Measurements from ENCODE around the gene NFYC. TPM values are rescaled to one million over a fixed set of nuclear protein-coding genes. Genes with fewer than 3 reads are reported as not detected.
"Not testable (repeated sequence)": the region's sequence is repeated elsewhere in the genome, so short reads cannot be mapped to it uniquely, and the experiment has no call there.

Gene NFYC
- total RNA-seq, 1 experiment from 2014 or later: 65.5 TPM

GRCh38 chr1:40723196-40723955 is 31.9 kb downstream of the NFYC start:
- no TSS peak for BruUV-seq (replicated peaks)
- no peaks in the 10 kb centered on the region for H3K36me3 Mint-ChIP-seq (ENCODE audit: insufficient read depth, unreplicated experiment)
- H3K4me1 Mint-ChIP-seq (ENCODE audit: low read depth, unreplicated experiment): peaks cover 11% of the 10 kb centered on the region
- intact Hi-C loops (cut with micrococcal nuclease; ENCODE audit: unreplicated experiment): no loop called here
- no peak for DNase-seq
- H3K27me3 Mint-ChIP-seq (ENCODE audit: unreplicated experiment): no peaks in the 10 kb centered on the region
- TF ChIP-seq, protein P1, sequence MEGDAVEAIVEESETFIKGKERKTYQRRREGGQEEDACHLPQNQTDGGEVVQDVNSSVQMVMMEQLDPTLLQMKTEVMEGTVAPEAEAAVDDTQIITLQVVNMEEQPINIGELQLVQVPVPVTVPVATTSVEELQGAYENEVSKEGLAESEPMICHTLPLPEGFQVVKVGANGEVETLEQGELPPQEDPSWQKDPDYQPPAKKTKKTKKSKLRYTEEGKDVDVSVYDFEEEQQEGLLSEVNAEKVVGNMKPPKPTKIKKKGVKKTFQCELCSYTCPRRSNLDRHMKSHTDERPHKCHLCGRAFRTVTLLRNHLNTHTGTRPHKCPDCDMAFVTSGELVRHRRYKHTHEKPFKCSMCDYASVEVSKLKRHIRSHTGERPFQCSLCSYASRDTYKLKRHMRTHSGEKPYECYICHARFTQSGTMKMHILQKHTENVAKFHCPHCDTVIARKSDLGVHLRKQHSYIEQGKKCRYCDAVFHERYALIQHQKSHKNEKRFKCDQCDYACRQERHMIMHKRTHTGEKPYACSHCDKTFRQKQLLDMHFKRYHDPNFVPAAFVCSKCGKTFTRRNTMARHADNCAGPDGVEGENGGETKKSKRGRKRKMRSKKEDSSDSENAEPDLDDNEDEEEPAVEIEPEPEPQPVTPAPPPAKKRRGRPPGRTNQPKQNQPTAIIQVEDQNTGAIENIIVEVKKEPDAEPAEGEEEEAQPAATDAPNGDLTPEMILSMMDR (IDR thresholded peaks at IDR 0.05; ENCODE audit: unreplicated experiment): no peak
- no peaks in the 10 kb centered on the region for H3K9me3 Mint-ChIP-seq (ENCODE audit: low read depth, unreplicated experiment)
- H3K4me3 Mint-ChIP-seq (ENCODE audit: low read depth, unreplicated experiment): no peak overlapping the region
- CTCF ChIA-PET: interaction anchor here (0.9 kb wide), 2 partner anchors 26 to 33 kb away, joined by 3 to 4 read pairs; no protein-coding TSS in a partner anchor
- H3K27ac Mint-ChIP-seq (ENCODE audit: unreplicated experiment): no peak overlapping the region

- BruUV-seq (replicated peaks); DNase-seq; H3K27ac Mint-ChIP-seq (ENCODE audit: unreplicated experiment); H3K9me3 Mint-ChIP-seq (ENCODE audit: low read depth, unreplicated experiment); H3K4me3 Mint-ChIP-seq (ENCODE audit: low read depth, unreplicated experiment); H3K36me3 Mint-ChIP-seq (ENCODE audit: insufficient read depth, unreplicated experiment); intact Hi-C loops (cut with micrococcal nuclease; ENCODE audit: unreplicated experiment); H3K27me3 Mint-ChIP-seq (ENCODE audit: unreplicated experiment): not testable (repeated sequence)
- peaks cover 17% of the 10 kb centered on the region for H3K4me1 Mint-ChIP-seq (ENCODE audit: low read depth, unreplicated experiment)
- CTCF ChIA-PET: interaction anchor here (1.6 kb wide), 1 partner anchor 36 kb away, joined by 3 read pairs; the partner anchor contains the start of gene NFYC
These were observed 36.2 kb downstream of the NFYC start for GRCh38 chr1:40727662-40728061.

DNA sequence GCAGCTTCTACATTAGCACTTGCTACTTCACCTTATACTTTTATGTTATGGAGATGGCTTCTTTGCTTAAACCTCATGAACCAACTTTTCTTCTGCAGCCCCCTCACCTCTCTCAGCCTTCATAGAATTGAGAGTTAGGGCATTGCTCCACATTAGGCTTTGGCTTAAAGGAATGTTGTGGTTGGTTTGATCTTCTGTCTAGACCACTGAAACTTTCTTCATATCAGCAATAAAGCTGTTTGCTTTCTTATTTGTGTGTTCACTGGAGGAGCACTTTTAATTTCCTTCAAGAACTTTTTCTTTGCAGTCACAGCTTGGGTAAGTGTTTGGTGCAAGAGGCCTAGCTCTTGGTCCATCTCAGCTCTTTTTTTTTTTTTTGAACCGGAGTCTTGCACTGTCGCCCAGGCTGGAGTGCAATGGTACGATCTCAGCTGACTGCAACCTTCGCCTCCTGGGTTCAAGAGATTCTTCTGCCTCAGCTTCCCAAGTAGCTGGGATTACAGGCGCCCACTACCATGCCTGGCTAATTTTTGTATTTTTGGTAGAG is 37.9 kb downstream of the NFYC start:
- intact Hi-C loops (cut with micrococcal nuclease; ENCODE audit: unreplicated experiment); H3K36me3 Mint-ChIP-seq (ENCODE audit: insufficient read depth, unreplicated experiment); H3K27ac Mint-ChIP-seq (ENCODE audit: unreplicated experiment); BruUV-seq (replicated peaks); H3K9me3 Mint-ChIP-seq (ENCODE audit: low read depth, unreplicated experiment); DNase-seq; H3K27me3 Mint-ChIP-seq (ENCODE audit: unreplicated experiment); H3K4me3 Mint-ChIP-seq (ENCODE audit: low read depth, unreplicated experiment): not testable (repeated sequence)
- H3K4me1 Mint-ChIP-seq (ENCODE audit: low read depth, unreplicated experiment): peaks cover 10% of the 10 kb centered on the region
- CTCF ChIA-PET: interaction anchor here (0.6 to 1.3 kb wide), 3 partner anchors 18 to 373 kb away, joined by 3 read pairs; no protein-coding TSS in a partner anchor

GRCh38 chr1:40732756-40733301 is 41.3 kb downstream of the NFYC start:
- no TSS peak for BruUV-seq (replicated peaks)
- H3K27me3 Mint-ChIP-seq (ENCODE audit: unreplicated experiment): no peaks in the 10 kb centered on the region
- no peaks in the 10 kb centered on the region for H3K36me3 Mint-ChIP-seq (ENCODE audit: insufficient read depth, unreplicated experiment)
- intact Hi-C loops (cut with micrococcal nuclease; ENCODE audit: unreplicated experiment): no loop called here
- peaks cover 10% of the 10 kb centered on the region for H3K4me1 Mint-ChIP-seq (ENCODE audit: low read depth, unreplicated experiment)
- CTCF ChIA-PET: interaction anchor here (0.6 kb wide), 1 partner anchor 86 kb away, joined by 3 read pairs; no protein-coding TSS in a partner anchor
- H3K27ac Mint-ChIP-seq (ENCODE audit: unreplicated experiment): no peak overlapping the region
- H3K4me3 Mint-ChIP-seq (ENCODE audit: low read depth, unreplicated experiment): no peak overlapping the region
- TF ChIP-seq, protein P1 (IDR thresholded peaks at IDR 0.05; ENCODE audit: unreplicated experiment): no peak
- no peak for DNase-seq
- no peaks in the 10 kb centered on the region for H3K9me3 Mint-ChIP-seq (ENCODE audit: low read depth, unreplicated experiment)

- H3K27ac Mint-ChIP-seq (ENCODE audit: unreplicated experiment): no peak overlapping the region
These were observed 43.6 kb downstream of the NFYC start for GRCh38 chr1:40734882-40735628.

More at GRCh38 chr1:40734882-40735628, 43.6 kb downstream of the NFYC start:
- Mint-ChIP-seq H3K27me3 (ENCODE audit: unreplicated experiment) (no peaks in the 10 kb centered on the region), H3K36me3 (ENCODE audit: insufficient read depth, unreplicated experiment) (peaks cover 10% of the 10 kb centered on the region), H3K9me3 (ENCODE audit: low read depth, unreplicated experiment) (no peaks in the 10 kb centered on the region), H3K4me1 (ENCODE audit: low read depth, unreplicated experiment) (peaks cover 7% of the 10 kb centered on the region), H3K4me3 (ENCODE audit: low read depth, unreplicated experiment) (no peak overlapping the region)
- TF ChIP-seq, protein P1 (IDR thresholded peaks at IDR 0.05; ENCODE audit: unreplicated experiment): no peak
- CTCF ChIA-PET: no interaction called here
- no peak for DNase-seq
- BruUV-seq (replicated peaks): no TSS peak
- intact Hi-C loops (cut with micrococcal nuclease; ENCODE audit: unreplicated experiment): no loop called here

All from Calu3 (cell line).